Activated CD4-positive, CD25-positive, alpha-beta regulatory T cell treated with anti-CD3 and anti-CD28 coated beads, Interleukin-2, amount 50 U/mL, for 24 hours (primary cell): ENCODE measurements around the gene LRP6.

ENCODE experiments used
- ATAC-seq, 2 donors: fragments of 150-1000 bp; cut with Tn5 transposase; one replicate each; pipeline ENCODE4 v1.10.0; 2021; ENCODE audit warnings: mild to moderate bottlenecking in 1 of 2, moderate library complexity in 1 of 2

Gene LRP6

DNA sequence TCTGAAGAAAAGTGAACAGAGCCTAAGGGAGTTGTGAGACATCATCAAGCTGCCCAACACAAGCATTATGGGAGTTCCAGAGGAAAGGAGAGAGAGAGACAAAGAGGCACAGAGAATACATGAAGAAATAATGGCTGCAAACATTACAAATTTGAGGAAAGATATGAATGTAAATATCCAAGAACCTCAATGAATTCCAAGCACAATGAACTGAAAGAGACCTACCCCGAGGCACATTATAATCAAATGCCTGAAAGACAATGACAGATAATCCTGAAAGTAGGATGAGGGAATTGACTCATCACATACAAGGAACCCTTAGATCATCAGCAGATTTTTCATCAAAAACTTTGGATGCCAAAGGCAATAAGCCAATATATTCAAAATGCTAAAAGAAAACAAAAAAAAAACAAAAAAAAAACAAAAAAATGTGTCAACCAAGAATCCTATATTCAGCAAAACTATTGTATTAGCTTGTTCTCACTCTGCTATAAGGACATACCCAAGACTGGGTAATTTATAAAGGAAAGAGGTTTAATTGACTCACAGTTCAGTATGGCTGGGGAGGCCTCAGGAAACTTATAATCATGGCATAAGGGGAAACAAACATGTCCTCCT is 158.3 kb downstream of the LRP6 start:
- ATAC-seq: no peak

DNA sequence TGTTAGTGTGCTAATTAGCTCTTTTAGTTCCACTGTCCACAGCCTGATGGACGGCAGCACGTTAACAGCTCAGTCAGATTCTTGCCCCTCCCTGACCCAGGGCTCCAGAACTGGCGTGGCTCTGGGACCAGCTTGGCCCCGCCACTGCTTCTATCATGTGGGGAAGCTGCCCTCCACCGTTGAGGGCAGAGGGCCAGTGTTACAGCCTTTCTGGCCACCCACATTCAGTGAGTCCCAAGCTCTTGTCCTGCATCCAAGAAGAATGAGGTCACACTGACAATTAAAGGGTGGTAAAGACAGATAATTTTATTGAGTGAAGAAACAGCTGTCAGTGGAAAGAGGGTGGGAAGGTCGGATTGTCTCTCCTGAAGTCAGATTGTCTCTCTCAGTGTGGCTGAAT is 159.2 kb downstream of the LRP6 start:
- no peak for ATAC-seq

DNA sequence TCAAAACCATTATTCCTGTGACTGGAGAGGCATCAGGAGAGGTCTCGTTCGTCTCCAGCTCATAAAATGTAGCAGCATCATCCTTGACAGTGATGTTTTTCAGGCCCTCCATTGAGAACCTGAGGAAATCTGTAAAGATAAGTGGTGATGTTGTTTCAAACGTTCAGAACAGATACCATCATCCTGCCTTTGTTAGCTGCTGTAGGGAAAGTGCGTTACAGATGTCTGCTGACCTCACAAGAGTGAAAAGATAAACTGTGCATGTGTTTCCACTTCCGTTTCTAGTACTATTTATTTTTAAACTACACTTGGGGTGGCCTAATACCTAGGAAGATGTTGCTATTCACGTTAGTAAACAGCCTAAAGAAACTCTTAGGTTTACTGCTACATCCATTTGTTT is 167.7 kb downstream of the LRP6 start:
- ATAC-seq: no peak

DNA sequence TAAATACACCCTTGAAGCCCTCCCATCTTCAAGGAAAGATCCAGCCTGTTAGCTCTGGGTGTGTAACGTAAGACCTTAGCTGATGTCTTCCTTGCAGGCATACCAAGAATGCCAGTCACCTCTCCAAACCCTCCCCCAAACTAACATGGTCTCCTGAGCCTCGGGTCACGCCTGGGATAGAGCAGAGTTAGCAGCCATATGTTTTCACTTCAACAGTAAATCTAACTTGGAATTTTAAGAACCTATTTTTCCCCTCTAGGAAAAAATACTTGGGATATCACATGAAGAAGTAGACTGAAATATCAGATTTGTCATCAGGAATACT is 168.2 kb downstream of the LRP6 start:
- no peak for ATAC-seq

DNA sequence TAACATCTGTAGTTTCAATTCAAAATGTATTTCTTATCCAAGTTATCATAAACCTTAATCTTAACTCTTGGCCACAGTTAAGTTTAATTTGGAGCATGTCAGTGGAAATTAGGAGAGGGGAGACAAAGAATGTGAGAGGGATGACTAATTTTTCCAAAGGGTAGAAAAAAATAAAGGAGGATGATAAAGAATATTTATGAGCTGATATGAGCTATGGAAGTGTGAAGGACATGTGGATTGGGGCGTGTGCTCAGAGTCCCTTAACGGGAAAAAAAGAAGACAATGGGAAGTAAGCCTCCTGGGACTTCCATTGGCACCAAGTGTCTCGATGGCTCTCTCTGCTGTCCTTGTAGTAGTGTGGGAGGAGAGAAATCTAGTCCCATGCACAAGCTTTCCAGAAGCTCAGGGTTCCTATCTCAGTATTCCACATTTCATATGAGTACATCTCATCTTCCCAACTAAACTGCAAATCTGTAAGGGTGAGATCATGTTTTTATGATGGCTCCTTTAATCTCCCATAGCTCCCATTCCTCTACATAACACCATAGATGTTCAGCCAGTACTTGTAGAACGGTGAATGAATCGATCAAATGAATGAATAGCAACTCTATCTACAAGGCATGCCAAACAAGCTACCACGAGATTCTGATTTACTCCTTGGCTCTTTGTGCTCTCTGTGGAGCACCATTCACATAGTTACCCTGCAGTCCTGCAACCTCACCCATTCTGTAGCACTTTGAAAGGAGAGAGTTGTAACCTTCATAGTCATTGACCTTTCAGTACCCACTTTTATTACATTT is 168.8 kb downstream of the LRP6 start:
- no peak for ATAC-seq

DNA sequence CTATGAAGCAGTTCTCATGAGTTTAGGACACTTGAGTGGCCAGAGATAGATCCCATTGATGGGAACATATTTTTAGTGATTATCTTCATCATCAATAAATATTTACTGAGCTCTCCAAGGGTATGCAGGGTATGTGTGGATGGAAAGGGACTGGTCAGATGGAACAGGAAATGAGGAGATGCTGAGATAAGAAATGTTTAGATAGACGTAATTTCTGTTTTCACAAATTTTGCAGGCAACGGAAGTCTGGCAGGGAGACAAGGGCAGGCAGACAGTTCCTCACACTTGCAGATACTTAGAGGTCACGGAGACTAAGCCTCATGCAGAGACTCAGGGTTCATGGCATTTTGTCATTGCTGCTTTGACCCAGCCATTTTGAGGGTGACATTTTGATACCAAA is 171.8 kb downstream of the LRP6 start:
- no peak for ATAC-seq

DNA sequence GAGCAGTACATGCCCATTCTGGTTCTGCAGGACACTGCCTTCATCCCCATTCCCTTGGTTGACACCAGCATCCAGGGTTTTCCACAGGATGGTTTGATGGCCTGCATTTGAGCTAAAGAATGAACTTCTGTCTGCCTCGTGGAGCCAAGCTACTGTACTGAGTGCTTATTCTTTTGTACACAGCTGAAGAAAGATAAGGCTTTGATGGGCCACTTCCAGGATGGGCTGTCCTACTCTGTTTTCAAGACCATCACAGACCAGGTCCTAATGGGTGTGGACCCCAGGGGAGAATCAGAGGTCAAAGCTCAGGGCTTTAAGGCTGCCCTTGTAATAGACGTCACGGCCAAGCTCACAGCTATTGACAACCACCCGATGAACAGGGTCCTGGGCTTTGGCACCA is 172.4 kb downstream of the LRP6 start:
- no peak for ATAC-seq

DNA sequence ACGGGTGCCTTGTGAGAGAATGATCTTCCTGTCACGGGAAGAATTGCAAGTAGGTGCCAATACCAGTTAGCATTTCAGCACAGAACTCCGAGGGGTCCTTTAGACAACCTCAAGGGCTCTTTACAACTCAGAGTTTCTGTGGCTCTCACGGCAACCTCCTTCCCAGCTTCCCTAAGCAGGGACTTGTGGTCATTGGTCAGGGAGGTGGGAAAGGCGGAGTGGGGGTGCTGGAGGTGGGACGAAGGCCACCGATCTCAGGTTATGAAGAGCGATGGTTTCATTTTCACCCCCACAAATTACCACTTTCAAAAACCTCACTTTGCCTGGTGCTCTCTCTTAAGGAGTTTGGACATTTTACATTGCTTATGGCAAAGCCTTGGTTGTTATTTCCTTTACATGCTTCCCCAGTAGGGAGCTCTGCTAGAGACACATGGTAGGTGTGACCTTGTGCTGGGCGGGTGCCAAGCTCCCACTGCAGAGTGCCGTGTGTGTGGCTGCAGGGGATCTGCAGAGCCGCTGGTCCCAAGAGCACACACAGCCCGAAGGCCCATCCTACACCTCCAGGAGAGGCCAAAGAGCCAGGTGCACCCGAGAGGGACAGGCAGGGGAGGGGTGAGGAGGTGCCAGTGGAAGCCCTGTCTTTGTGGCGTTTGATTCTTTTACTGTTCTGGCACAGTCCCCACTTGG is 174.7 kb downstream of the LRP6 start:
- no peak for ATAC-seq

DNA sequence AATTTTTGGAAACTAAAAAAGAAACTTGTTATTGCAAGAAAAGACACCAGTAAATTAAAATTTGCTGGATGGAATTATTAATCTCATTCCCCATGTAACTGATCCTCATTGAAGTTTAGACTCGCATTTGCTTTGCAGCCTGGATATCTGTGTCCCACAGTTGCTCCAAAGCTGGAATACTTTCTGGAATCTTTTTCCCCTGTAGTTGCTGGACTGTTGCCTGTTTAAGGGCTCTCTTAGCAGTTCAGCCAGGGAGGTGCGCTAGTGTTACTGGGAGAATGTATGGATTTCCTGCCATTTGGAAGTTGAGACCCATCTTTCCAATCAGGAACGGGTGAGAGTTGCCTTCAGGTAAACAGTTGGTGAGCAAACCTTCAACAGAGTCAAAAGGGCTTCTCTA is 175.8 kb downstream of the LRP6 start:
- no peak for ATAC-seq

DNA sequence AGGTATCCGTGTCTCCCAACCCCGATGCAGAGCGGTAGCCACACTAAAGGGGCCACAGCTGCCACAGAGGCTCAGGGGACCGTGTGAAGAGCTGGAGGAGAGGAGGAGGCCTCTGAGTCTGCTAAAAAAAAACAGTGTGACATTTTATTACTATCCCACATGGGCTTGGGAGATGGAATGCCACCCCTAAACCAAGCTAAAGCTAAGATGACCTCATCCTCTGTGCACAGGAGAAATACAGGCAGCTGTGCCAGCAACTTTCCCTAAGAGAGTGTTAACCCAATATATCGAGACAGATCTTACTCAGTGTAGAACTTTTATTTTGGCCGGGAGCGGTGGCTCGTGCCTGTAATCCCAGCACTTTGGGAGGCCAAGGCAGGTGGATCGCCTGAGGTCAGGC is 178.1 kb downstream of the LRP6 start:
- no peak for ATAC-seq

DNA sequence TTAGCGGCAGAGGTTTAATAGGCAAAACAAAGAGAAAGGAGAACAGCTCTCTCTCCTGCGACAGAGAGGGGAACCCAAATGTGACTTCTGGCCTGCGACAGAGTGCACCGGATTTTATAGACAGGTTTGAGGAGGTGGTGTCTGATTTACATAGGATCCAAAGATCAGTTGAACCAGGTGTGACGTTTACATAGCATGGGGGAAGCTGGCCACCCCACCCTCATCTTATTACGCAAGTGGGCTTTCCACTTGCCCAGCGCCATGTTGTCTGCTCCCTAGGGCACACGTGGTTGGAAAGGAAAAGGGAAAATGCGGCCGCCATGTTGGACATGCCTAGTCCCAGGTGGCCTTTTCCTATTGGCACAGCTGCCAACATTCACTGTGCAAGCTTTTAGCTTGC is 178.7 kb downstream of the LRP6 start:
- ATAC-seq: no peak

DNA sequence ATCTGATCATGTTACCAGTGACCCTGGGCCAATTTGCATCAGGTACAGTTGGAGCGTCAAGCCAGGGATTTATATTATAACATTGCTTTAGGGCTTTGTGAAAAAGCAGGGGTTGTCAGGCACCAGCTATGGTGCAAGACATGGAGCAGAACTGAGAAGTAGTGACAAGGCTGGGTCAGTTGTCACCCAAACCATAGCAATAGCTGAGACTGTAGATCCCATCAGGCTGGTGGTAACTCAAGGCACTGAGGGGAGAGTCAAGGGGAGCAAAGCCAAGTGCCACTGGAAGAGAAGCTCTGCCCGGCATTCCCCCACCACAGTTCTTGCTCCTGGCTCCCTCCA is 179.2 kb downstream of the LRP6 start:
- ATAC-seq: no peak

DNA sequence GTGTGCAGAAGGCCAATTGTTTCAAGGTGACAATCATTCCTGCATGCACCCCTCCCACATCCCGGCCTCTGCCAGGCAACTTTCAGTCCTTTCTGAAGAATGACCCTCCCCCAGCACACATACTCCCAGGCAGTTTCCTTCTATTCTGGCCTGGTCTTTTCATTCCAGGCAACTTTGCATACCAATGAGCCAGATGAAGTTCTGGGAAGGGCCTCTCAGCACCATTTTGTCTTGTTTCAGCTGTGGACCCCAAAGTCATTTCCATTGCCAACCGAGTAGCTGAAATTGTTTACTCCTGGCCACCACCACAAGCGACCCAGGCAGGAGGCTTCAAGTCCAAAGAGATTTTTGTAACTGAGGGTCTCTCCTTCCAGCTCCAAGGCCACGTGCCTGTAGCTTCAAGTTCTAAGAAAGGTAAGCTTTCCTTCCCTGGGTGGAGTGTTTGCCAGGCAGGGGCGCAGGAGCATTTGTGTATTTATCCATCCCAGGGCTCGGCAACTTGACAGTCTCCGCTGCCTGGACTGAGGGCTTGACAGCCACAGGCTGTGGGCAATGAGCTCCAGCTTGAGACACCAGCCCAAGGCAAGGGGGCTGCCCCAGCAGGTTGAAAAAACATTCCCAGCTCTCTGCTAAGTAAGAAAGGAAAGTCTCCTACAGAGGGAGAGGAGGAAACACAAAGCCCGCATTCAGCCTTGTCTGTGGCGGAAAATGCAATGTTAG is 179.7 kb downstream of the LRP6 start:
- ATAC-seq: no peak

DNA sequence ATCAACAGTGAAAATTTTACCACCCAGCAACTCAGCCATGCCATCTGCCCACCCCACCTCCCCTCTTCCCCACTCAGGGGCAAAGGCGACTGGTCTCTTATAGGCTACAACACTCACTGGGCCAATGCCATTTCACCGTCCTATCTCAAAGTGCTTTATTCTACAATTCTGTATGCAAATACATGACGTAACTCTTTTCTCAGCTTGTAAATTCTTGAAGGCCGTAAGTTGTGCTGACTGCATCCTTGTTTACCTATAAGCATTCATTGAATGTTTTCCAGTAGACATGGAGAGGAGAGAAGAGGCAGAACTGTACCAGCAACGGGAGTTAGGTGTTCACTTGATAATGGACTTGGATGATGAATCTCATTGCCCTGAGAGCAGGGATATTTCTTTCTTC is 180.5 kb downstream of the LRP6 start:
- no peak for ATAC-seq

DNA sequence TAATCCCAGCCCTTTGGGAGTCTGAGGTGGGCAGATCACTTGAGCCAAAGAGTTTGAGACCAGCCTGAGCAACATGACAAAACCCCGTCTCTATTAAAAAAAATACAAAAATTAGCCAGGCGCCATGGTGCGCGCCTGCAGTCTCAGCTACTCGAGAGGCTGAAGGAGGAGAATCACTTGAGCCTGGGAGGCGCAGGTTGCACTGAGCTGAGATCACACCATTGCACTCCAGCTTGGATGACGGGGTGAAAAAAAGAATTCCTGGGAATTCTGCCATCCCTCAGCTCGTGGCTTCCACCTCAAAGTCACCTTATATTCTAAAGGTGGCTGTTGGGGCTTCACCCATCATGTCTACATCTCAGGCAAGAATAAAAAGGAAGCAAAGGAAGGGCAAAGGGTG is 183.2 kb downstream of the LRP6 start:
- ATAC-seq: no peak

DNA sequence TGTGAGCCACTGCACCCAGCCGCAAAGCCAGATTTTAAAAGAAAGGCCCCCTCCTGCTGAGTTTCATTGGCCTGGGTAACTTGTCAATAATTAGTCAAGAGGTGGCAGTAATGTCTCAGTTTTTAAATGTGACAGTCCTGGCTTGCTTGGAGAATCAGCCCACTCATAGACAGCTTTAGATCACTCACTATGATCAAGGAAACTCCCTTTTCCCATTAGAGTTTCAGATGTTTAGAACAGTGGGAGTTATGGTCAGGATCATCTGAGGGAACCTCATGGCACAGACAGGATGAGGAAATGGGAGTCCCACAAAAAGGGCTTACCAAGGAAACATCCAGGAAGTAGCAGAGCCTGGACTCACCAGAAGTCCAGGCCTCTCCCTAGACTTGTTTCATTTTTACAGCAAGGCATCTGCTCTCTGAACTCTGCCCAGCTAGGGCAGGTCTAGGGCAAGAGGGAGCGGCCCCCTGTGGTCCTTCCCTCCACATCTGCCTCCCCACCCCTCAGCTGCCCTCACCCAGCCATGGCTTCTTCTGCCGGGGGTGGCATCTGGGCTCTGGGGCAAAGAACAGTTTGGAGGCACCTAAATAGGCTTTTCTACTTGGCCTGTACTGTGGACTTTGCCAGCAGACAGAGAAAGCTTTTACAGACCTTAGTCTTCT is 184.9 kb downstream of the LRP6 start:
- ATAC-seq: peak in 1 of 2 donors; percentile 38

DNA sequence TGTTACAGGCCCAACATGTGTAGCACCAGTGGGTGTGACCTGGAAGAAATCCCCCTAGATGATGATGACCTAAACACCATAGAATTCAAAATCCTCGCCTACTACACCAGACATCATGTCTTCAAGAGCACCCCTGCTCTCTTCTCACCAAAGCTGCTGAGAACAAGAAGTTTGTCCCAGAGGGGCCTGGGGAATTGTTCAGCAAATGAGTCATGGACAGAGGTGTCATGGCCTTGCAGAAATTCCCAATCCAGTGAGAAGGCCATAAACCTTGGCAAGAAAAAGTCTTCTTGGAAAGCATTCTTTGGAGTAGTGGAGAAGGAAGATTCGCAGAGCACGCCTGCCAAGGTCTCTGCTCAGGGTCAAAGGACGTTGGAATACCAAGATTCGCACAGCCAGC is 187.6 kb downstream of the LRP6 start:
- no peak for ATAC-seq

DNA sequence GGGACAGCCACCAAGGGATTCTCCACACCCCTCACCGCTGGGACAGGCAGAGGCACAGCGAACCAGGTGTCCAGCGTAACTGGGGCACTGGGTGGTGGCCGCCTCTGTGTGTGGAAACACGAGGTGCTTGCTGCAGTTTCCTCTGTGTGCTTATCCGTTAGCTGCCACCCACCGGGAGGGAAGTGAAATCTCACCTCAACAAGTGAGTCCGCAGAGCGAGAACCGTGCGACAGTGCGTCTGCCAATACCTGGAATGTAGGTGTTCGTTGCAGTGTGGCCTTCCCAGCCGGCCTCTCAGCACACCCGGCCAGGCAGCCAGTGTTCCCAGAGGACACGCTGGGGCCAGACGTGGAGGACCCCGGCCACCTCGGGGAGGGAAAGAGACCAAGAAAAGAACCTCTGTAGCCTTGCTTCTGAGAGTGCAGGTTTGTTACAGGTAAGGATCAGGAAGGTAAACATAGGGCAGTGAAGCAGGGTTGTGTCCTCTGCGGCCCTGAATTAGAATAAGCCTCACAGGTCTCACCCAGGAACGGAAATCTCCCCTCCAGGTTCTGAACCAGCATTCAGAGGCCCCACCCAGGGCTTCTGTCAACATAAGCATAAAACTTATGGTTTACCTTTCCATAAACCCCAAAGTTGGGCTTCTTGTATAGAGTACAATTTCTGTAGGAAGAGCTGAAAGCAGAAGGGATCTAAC is 194.6 kb downstream of the LRP6 start:
- peak in 1 of 2 donors; percentile 47 for ATAC-seq

DNA sequence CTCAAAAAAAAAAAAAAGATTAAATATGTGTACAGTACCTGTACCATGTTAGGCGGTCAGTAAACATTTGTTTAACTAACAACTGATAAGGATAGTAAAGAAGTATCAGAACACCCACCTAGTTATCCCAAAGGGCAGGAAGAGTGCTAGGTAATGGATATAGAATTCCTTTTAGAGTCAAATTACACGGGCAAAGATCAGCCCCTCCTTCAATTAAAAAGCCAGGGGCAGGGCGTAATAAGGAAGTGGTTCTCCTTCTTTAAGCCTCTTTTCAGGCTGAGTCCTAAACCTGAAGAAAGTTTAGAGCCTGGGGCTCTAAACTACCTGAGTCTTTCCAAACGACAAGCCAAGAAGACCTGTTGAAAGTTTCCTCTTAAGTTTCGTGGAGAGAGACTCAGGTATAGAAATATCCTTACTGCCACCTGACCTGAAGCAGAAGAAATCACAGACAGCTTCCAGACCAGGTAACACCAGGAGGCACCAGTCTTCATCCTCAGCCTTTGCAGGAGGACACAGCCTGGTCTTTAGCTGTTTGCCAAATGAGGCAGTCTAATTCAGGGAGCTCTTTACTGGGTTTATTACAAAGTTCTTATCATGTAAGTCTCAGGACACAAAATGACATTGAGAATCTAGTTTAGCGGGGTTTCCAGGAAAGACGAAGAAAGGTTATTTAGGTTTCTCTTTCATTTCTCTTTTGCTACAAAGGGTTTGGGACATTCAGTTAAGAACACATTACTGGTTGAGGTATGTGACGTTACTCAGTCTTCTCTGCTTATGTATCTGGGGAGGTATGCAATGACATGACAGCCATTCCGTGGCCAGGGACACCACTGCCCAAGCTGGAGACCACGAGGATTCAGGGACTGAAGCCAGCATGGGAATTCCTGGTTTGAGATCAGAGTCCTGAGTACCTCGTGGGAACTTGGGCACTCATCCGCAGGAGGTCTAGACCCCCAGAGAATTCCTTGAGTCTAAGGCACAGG is 195.9 kb downstream of the LRP6 start, which contains the start of gene BCL2L14:
Gene BCL2L14, plus strand, starts transcription at position 266 of the 983 bp plus-strand sequence. CDS start 8,367 bp downstream, outside the sequence.
- ATAC-seq: peak; percentile 93 to 94

DNA sequence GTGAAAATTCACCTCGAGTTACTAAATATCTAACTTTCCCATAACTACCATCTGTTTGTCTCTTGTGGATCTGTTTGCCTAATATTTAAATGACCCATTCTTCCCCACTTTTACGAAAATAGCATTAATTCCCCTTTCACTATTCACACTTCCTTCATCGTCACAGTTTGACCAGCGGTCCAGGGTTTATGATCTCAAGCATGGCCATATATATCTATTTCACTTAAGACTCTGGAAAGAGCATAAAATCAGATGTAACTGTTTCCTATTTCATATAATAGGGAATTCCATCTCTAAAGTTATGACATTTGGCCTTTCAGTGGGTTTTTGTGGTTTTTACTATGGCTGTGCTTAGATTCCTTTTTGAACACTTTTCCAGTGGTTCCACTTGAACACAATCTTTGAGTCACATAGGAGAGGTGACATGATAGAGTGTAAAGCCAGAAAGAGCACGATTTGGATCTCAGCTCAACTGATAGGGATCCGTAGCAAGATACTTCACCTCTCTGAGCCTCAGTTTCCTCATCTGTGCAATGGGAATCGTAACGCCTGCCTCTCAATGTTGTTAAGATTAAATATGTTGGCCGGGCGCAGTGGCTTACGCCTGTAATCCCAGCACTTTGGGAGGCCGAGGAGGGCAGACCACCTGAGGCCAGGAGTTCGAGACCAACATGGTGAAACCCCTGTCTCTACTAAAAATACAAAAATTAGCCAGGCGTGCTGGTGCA is 196.9 kb downstream of the LRP6 start:
- ATAC-seq: no peak
